LNCaP clone FGC (cell line): ENCODE results near the gene NRP1.

Experiments
- DNase-seq: peaks from one replicate; pipeline ENCODE4 v3.0.0-alpha.2; 2011; ENCODE audit warnings: low read depth
- H3K4me3 ChIP-seq: 2 replicates; pipeline ENCODE4 v1.5.1; 2011; ENCODE audit warnings: mild to moderate bottlenecking, low read depth, low read length, control low read depth
- TF ChIP-seq, protein P1 (sequence below): IDR thresholded peaks from 2 replicates; pipeline ENCODE4 v1.5.1; 2012; ENCODE audit warnings: mild to moderate bottlenecking; ENCODE audit not compliant: control insufficient read depth, insufficient read depth; ENCODE audit errors: extremely low read depth

The NRP1 gene

DNA sequence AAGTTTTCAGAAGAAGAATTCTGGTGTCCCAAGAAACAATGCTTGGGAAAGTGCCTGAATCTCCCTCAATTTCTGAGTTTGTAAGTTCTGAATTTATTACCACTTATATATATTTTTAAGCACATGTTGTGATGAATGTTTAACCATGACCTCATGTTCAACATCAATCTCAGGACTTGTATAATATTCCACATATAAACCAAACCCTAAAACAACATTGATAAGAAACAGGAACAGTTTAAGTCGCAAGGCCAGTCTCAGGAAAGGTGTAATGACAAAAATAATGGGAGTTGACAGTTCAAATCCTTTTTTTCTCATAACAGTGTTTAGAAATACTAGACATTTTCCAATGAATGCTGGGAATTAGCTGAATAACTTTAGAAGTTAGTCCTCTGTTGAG is 22.8 kb downstream of the NRP1 start:
- H3K4me3 ChIP-seq: no peak overlapping the region
- TF ChIP-seq, protein P1, sequence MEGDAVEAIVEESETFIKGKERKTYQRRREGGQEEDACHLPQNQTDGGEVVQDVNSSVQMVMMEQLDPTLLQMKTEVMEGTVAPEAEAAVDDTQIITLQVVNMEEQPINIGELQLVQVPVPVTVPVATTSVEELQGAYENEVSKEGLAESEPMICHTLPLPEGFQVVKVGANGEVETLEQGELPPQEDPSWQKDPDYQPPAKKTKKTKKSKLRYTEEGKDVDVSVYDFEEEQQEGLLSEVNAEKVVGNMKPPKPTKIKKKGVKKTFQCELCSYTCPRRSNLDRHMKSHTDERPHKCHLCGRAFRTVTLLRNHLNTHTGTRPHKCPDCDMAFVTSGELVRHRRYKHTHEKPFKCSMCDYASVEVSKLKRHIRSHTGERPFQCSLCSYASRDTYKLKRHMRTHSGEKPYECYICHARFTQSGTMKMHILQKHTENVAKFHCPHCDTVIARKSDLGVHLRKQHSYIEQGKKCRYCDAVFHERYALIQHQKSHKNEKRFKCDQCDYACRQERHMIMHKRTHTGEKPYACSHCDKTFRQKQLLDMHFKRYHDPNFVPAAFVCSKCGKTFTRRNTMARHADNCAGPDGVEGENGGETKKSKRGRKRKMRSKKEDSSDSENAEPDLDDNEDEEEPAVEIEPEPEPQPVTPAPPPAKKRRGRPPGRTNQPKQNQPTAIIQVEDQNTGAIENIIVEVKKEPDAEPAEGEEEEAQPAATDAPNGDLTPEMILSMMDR: no peak
- DNase-seq: no peak

DNA sequence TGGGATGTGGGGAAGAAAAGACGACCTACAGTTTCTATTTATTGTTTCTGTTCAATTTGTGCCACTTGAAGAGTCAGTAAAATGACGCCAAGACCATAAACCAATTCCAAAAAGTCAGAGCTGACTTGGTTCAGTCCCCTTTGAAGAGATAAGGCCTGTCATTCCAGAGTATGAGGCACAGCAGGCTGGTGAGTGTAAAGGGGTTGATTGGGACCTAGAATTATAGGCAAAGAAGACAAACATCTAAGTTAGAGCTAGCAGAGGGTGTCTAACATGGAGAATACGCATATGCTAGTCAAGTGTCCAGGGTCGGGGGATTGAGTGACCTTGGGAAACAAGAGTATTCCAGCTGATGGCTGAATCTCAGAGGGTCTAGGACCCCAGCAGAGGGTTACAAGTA is 23.6 kb downstream of the NRP1 start:
- no peak for DNase-seq

DNA sequence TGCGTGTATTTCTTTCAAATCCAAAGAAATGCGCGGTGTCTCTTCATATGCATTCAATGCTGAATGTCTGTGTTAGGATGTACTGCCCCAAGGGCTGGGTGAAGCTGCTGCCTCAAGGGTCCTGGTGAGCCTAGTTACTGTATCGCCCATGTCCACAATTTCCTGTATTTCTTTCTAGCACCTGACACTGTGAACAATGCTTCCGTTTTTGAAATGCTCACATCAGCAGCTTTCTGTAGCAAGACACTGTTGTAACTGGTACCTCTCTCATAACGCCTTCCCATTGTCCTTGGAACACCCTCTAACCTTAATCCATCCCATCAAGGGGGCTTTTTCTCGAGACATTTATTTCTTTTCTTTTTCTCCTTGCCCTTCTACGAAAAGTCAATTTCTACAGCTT is 25.1 kb downstream of the NRP1 start:
- no peak overlapping the region for H3K4me3 ChIP-seq
- DNase-seq: no peak
- TF ChIP-seq, protein P1: no peak

More for the DNA sequence above, 23.6 kb downstream of the NRP1 start:
- TF ChIP-seq, protein P1: no peak
- no peak overlapping the region for H3K4me3 ChIP-seq

DNA sequence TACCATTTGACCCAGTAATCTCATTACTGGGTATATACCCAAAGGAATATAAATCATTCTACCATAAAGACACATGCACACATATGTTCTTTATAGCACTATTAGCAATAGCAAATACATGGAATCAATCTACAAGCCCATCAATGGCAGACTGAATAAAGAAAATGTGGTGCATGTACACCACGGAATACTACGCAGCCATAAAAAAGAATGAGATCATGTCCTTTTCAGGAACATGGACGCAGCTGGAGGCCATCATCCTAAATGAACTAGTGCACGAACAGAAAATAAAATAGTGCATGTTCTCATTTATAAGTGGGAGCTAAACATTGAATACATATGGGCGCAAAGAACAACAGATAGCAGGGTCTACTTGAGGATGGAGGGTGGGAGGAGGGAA is 26.6 kb downstream of the NRP1 start:
- H3K4me3 ChIP-seq: no peak overlapping the region
- DNase-seq: no peak
- TF ChIP-seq, protein P1: no peak

DNA sequence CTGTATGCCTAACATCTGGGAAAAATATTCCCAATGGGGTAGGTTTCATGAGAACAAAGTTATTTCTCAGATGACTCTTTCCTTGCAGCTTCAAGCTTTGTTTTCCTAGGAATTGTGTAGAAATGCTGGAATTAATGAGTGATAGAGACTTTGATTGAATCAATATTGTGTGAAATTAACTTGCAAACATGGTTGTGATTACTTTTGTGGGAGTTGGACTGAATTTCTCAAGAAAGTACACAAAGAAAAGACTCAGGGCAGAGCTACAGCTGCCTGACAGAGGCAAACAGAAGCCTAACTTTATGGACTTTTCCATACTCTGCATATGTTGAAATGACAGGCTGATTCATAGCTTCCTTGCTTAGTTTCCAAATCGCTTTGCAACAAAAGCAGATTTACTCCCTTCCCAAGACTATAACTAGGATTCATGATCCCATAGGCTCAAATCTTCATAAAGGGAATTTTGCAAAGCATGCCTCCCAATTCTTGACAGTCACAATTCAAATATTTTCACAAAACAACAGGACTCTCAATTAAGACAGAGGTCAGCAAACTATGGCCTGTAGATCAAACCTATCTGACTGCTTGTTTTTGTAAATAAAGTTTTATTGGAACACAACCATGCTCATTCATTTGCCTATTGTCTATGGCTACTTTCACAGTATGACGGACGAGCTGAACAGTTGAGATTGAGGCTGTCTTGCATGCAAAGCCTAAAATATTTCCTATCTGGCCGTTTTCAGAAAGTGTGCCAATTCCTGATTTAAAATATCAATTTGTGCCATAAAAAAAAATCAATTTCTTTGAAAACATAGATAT is 27.6 kb downstream of the NRP1 start:
- no peak for DNase-seq
- no peak overlapping the region for H3K4me3 ChIP-seq
- TF ChIP-seq, protein P1: no peak

DNA sequence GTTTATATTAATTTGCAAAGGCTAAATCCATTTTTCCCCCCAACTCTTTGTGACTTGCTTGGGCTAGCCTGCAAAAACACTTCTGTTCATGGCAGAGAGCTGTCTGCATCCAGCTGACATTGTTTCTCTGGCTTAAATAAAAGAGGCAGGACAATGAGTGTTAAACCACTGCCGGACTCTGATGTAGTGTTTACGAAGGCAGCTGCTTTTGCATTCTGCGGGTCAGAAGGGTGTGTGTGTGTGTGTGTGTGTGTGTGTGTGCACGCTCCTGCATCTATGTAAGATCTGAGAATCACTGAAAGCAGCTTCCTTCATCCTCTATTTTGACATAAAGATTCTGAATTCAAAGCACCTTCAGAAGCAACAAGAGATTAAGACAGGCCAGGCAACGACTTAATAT is 28.3 kb downstream of the NRP1 start:
- TF ChIP-seq, protein P1: no peak

DNA sequence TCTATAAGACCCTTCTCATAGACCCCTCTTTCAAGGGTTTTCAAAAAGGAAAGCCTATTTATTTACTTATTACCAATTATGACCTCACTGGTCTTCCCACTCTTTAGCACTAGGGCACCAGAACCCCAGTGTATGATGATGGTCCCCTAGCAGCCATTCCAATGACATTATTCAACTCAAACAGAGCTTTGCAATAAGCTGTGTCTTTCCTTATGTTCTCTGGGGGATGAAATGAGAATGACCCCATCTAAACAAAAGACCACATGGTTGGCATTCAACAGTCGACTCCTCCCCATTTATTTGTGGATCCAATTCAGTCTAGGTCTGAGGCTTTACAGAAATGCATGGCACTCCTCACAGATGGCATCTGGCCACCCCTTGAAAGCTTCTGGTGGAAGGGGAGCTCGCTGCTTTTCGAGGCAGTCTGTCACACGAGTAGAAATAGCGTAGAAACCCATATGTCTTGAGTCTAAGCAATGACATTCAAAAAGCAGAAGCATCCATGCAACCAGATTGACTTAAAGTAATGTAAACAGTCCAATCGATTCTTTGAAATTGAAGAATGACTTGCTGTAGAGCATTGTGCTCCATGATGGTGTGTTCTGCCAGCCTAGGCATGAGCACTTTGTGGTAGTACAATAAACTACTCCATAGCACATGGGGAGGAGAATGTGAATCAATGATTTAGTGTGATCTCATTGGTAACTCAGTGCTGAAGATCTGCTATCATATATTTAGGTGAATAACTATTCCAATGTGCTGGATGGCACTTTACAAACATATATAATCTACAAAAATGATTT is 29.8 kb downstream of the NRP1 start:
- TF ChIP-seq, protein P1: no peak
- no peak overlapping the region for H3K4me3 ChIP-seq
- DNase-seq: no peak

More for the DNA sequence above, 28.3 kb downstream of the NRP1 start:
- H3K4me3 ChIP-seq: no peak overlapping the region
- DNase-seq: no peak
